Endothelial cell of umbilical vein (primary cell): ENCODE measurements around the gene CROCC2. TPM values are rescaled to one million over a fixed set of nuclear protein-coding genes. Genes with fewer than 3 reads are reported as not detected.

Experiments used
- BruUV-seq: library from RNA; stranded (reverse); fragments of 400-500 nt; replicated peaks from 2 replicates; lab custom pipeline; 2021; lab: Mats Ljungman, UMichigan
- CTCF ChIA-PET: fragments of 300-600, 350-600 bp; sonication (Branson Sonifier 250); formaldehyde crosslinking; loops from one replicate; lab custom pipeline; 2021; ENCODE audit warnings: antibody characterized with exemption, inconsistent platforms; lab: Charles Lee
- POLR2A ChIA-PET: fragments of 300-600, 350-600 bp; sonication (Branson Sonifier 250); formaldehyde crosslinking; loops from one replicate; lab custom pipeline; 2021; ENCODE audit warnings: antibody characterized with exemption, inconsistent platforms; lab: Charles Lee
- DNase-seq: peaks from one replicate; pipeline ENCODE4 v3.0.0-alpha.2; 2011; ENCODE audit warnings: low read depth, low spot score
- FAIRE-seq: peaks from 2 replicates; lab custom pipeline; 2011; peaks lifted over from hg19 to GRCh38; lab: Jason Lieb, UNC
- H2AFZ ChIP-seq: 2 replicates; pipeline ENCODE4 v1.6.0; 2012; ENCODE audit warnings: low read depth, low read length, control low read depth, inconsistent platforms
- H3K27ac ChIP-seq: 2 replicates; pipeline ENCODE4 v1.5.1; 2011; ENCODE audit warnings: low read depth, mild to moderate bottlenecking, control low read depth, low read length, moderate library complexity; ENCODE audit not compliant: insufficient read depth
- H3K27me3 ChIP-seq, 2 experiments: 2 replicates each; pipeline versions ENCODE4 v1.6.0 to v1.6.1; 2011; ENCODE audit warnings: low read length in 2 of 2, mixed read lengths in 1 of 2; ENCODE audit not compliant: control insufficient read depth in 2 of 2, insufficient read depth in 2 of 2
- H3K36me3 ChIP-seq, 2 experiments: 2 replicates in 1 of 2; 3 replicates in 1 of 2; pipeline ENCODE4 v1.5.1; 2011; ENCODE audit warnings: low read length in 2 of 2, mild to moderate bottlenecking in 1 of 2, moderate library complexity in 1 of 2; ENCODE audit not compliant: control insufficient read depth in 2 of 2, insufficient read depth in 2 of 2; ENCODE audit errors: extremely low read depth in 1 of 2
- H3K4me1 ChIP-seq: 3 replicates; pipeline ENCODE4 v1.5.1; 2011; ENCODE audit warnings: mild to moderate bottlenecking, low read length; ENCODE audit not compliant: control insufficient read depth, insufficient read depth; ENCODE audit errors: extremely low read depth
- H3K4me2 ChIP-seq: 2 replicates; pipeline ENCODE4 v1.6.1; 2011; ENCODE audit warnings: low read length, control low read depth, mixed read lengths; ENCODE audit not compliant: insufficient read depth
- H3K4me3 ChIP-seq, 3 experiments: fragments of 200-600 bp in 1 of 3; sonication (generic), shearing (Covaris generic) in 1 of 3; replicated peaks in 1 of 3; 2 replicates each; pipeline ENCODE4 v1.5.1; 2011 to 2016; ENCODE audit warnings: control low read depth in 3 of 3, low read length in 3 of 3, mild to moderate bottlenecking in 2 of 3, inconsistent platforms in 1 of 3, low read depth in 1 of 3, moderate library complexity in 1 of 3; ENCODE audit not compliant: insufficient read depth in 1 of 3
- H3K79me2 ChIP-seq: 2 replicates; pipeline ENCODE4 v1.6.0; 2012; ENCODE audit warnings: low read length, inconsistent platforms; ENCODE audit not compliant: control insufficient read depth, insufficient read depth
- H3K9ac ChIP-seq: replicated peaks from 2 replicates; pipeline ENCODE3; 2011; ENCODE audit warnings: low read length, control low read depth; ENCODE audit not compliant: insufficient read depth; ENCODE audit errors: extremely low read depth
- H3K9me1 ChIP-seq: replicated peaks from 3 replicates; pipeline ENCODE4 v1.6.0; 2011; ENCODE audit warnings: mild to moderate bottlenecking, low read length; ENCODE audit not compliant: control insufficient read depth, insufficient read depth; ENCODE audit errors: extremely low read depth
- H3K9me3 ChIP-seq: replicated peaks from 2 replicates; pipeline ENCODE4 v1.5.1; 2012; ENCODE audit warnings: low read length, inconsistent platforms; ENCODE audit not compliant: control insufficient read depth, insufficient read depth
- H4K20me1 ChIP-seq: replicated peaks from 2 replicates; pipeline ENCODE3; 2011; ENCODE audit warnings: mild to moderate bottlenecking, low read length; ENCODE audit not compliant: control insufficient read depth, insufficient read depth; ENCODE audit errors: extremely low read depth
- EZH2 ChIP-seq: IDR thresholded peaks from 2 replicates; pipeline ENCODE4 v1.6.1; 2012; ENCODE audit warnings: borderline replicate concordance, low read depth, mild to moderate bottlenecking, moderate library complexity, low read length, inconsistent platforms; ENCODE audit not compliant: severe bottlenecking
- FOS ChIP-seq: IDR thresholded peaks from 2 replicates; pipeline ENCODE4 v1.6.1; 2011; ENCODE audit warnings: mild to moderate bottlenecking, low read length, moderate library complexity, borderline replicate concordance; ENCODE audit not compliant: insufficient read depth
- JUN ChIP-seq: IDR thresholded peaks from 2 replicates; pipeline ENCODE4 v1.6.1; 2011; ENCODE audit warnings: borderline replicate concordance, low read depth; ENCODE audit not compliant: insufficient read length, insufficient read depth
- MAX ChIP-seq: IDR thresholded peaks from 2 replicates; pipeline ENCODE4 v1.6.1; 2011; ENCODE audit not compliant: insufficient read depth, insufficient read length
- MYC ChIP-seq: IDR thresholded peaks from one replicate; pipeline ENCODE4 v1.6.1; 2011; ENCODE audit warnings: mild to moderate bottlenecking, low read depth, low read length
- POLR2A ChIP-seq: IDR thresholded peaks from 2 replicates; pipeline ENCODE4 v1.6.1; 2012; ENCODE audit warnings: low read depth, mild to moderate bottlenecking, control low read depth, low read length
- POLR2AphosphoS5 ChIP-seq: IDR thresholded peaks from 2 replicates; pipeline ENCODE4 v1.6.1; 2012; ENCODE audit warnings: low read depth, mild to moderate bottlenecking, control low read depth, low read length, moderate library complexity; ENCODE audit not compliant: insufficient read depth
- dilution Hi-C: fragments of 300-500 bp; cut with MboI; formaldehyde crosslinking; loops from one replicate; pipeline ENCODE4 v1.15.0; 2019; ENCODE audit warnings: low sequenced_read_pairs; ENCODE audit not compliant: extremely low pct_ligation_motif_present
- intact Hi-C: fragments of 100-400 bp; cut with micrococcal nuclease; formaldehyde crosslinking; loops from one replicate; pipeline ENCODE4 v1.10.0; 2022
- polyA plus RNA-seq, 4 experiments: library from polyadenylated mRNA; depleted of rRNA in 3 of 4; stranded (reverse) in 3 of 4; unstranded in 1 of 4; fragments of >200 nt; gene quantifications; 2 replicates each; pipeline versions ENCODE4 v1.2.1 to v1.2.3, GENCODE V29; 2011 to 2012; ENCODE audit warnings: missing spikeins in 1 of 4
- total RNA-seq: library from RNA; stranded (reverse); gene quantifications from 2 replicates; pipeline ENCODE4 v1.2.3, GENCODE V29; 2021

The CROCC2 gene
- total and polyA plus RNA-seq, 2 donors (not counting 3 experiments of a cell fraction or from before 2014, with no cell fraction given) = not detected

- no peak overlapping the region for H3K4me2 ChIP-seq
- intact Hi-C loops (no loop called here), dilution Hi-C loops (no loop called here)
- POLR2A ChIA-PET = no interaction called here
- H2AFZ ChIP-seq = no peak overlapping the region
- no peaks in the 10 kb centered on the region for H3K9me3 ChIP-seq
- TF ChIP-seq POLR2AphosphoS5 (no peak), EZH2 (no peak), MAX (no peak), MYC (no peak), JUN (no peak), FOS (no peak), POLR2A (no peak)
- H3K4me1 ChIP-seq = peaks cover 22% of the 10 kb centered on the region
- H3K9ac ChIP-seq = no peak overlapping the region
- no peaks in the 10 kb centered on the region for H3K9me1 ChIP-seq
- DNase-seq = no peak
- no peaks in the 10 kb centered on the region for H3K27me3 ChIP-seq
- CTCF ChIA-PET = interaction anchor here (2.5 kb wide), 1 partner anchor 94 kb away, joined by 25 read pairs; no protein-coding TSS in a partner anchor
- no peaks in the 10 kb centered on the region for H4K20me1 ChIP-seq
- H3K27ac ChIP-seq = no peak overlapping the region
- no peaks in the 10 kb centered on the region for H3K36me3 ChIP-seq
- H3K79me2 ChIP-seq = peaks cover 8% of the 10 kb centered on the region
- FAIRE-seq = no peak
- H3K4me3 ChIP-seq = no peak overlapping the region
- no TSS peak for BruUV-seq
These were observed 102.0 kb downstream of the CROCC2 start for GRCh38 chr2:241007880-241008710.
